HCT116 (cell line): ENCODE measurements around the gene CCDC85B. TPM values are rescaled to one million over a fixed set of nuclear protein-coding genes. Genes with fewer than 3 reads are reported as not detected.
"Not testable (repeated sequence)": the region's sequence is repeated elsewhere in the genome, so short reads cannot be mapped to it uniquely, and the experiment has no call there.

Source experiments
- ATAC-seq: fragments of 200-7000 bp; cut with Tn5 transposase; 2 replicates; pipeline ENCODE4 v1.9.1; 2020; ENCODE audit warnings: mild to moderate bottlenecking, moderate library complexity
- BruUV-seq: library from RNA; stranded (reverse); fragments of 400-500 nt; replicated peaks from 2 replicates; lab custom pipeline; 2021; lab: Mats Ljungman, UMichigan
- CTCF ChIA-PET: fragments of 300-600 bp; sonication (Branson Sonifier 250); formaldehyde crosslinking; loops from one replicate; lab custom pipeline; 2021; ENCODE audit warnings: antibody characterized with exemption; lab: Charles Lee
- POLR2A ChIA-PET: fragments of 300-600, 350-600 bp; sonication (Branson Sonifier 250); formaldehyde crosslinking; loops from one replicate; lab custom pipeline; 2021; ENCODE audit warnings: antibody characterized with exemption; lab: Charles Lee
- RAD21 ChIA-PET, 2 experiments: fragments of 300-600 bp; sonication (Branson Sonifier 250); formaldehyde crosslinking; loops; one replicate each; lab custom pipeline; 2023; ENCODE audit warnings: low total read pairs in 2 of 2; ENCODE audit not compliant: uncharacterized antibody in 2 of 2, unreplicated experiment in 2 of 2, low non-redundant PET in 1 of 2; lab: Charles Lee
- DNase-seq: peaks from one replicate; pipeline ENCODE4 v3.0.0-alpha.2; 2010; ENCODE audit warnings: low read depth, low spot score
- H2AFZ ChIP-seq: fragments of 200-600 bp; shearing (Covaris generic), sonication (generic); 2 replicates; pipeline ENCODE4 v1.6.1; 2017; ENCODE audit warnings: low read depth, mixed run types, mixed read lengths, antibody characterized with exemption, low read length; ENCODE audit not compliant: poor library complexity, severe bottlenecking
- H3K27ac ChIP-seq: 2 replicates; pipeline ENCODE4 v1.5.1; 2012; ENCODE audit warnings: low read depth, low read length
- H3K27me3 ChIP-seq: fragments of 200-600 bp; sonication (generic); 2 replicates; pipeline ENCODE4 v1.6.1; 2016; ENCODE audit warnings: mixed run types, low read length, mixed read lengths; ENCODE audit not compliant: insufficient read depth
- H3K36me3 ChIP-seq, 2 experiments: fragments of 200-500 bp in 1 of 2; fragments of 200-600 bp in 1 of 2; sonication (Bioruptor generic) in 1 of 2; sonication (generic) in 1 of 2; 2 replicates each; pipeline versions ENCODE4 v1.5.1 to v1.6.1; 2014 to 2016; ENCODE audit warnings: low read length in 2 of 2, inconsistent platforms in 1 of 2, mixed read lengths in 1 of 2, mixed run types in 1 of 2; ENCODE audit not compliant: insufficient read depth in 2 of 2, control insufficient read depth in 1 of 2
- H3K4me1 ChIP-seq, 2 experiments: fragments of 200-600 bp in 1 of 2; sonication (generic) in 1 of 2; 2 replicates each; pipeline versions ENCODE4 v1.5.1 to v1.6.1; 2012 to 2017; ENCODE audit warnings: low read length in 2 of 2, inconsistent platforms in 1 of 2, mild to moderate bottlenecking in 1 of 2, mixed read lengths in 1 of 2, mixed run types in 1 of 2, moderate library complexity in 1 of 2; ENCODE audit not compliant: insufficient read depth in 2 of 2, control insufficient read depth in 1 of 2
- H3K4me2 ChIP-seq: fragments of 200-600 bp; sonication (generic); 2 replicates; pipeline ENCODE4 v1.6.1; 2017; ENCODE audit warnings: mixed run types, low read length, mixed read lengths
- H3K4me3 ChIP-seq, 2 experiments: fragments of 200-600 bp in 1 of 2; sonication (generic) in 1 of 2; replicated peaks in 1 of 2; 2 replicates each; pipeline ENCODE4 v1.5.1; 2011 to 2016; ENCODE audit warnings: low read length in 2 of 2, control low read depth in 1 of 2, low read depth in 1 of 2, mild to moderate bottlenecking in 1 of 2, mixed read lengths in 1 of 2, mixed run types in 1 of 2
- H3K79me2 ChIP-seq: fragments of 200-600 bp; sonication (generic); 2 replicates; pipeline ENCODE4 v1.6.1; 2017; ENCODE audit warnings: mild to moderate bottlenecking, mixed run types, low read length, moderate library complexity, mixed read lengths; ENCODE audit not compliant: insufficient read depth
- H3K9ac ChIP-seq: fragments of 200-600 bp; sonication (generic); 2 replicates; pipeline ENCODE4 v1.6.1; 2016; ENCODE audit warnings: low read length, mixed read lengths
- H3K9me2 ChIP-seq: fragments of 200-600 bp; sonication (generic), shearing (Covaris generic); 2 replicates; pipeline ENCODE4 v1.6.1; 2017; ENCODE audit warnings: mixed run types, mild to moderate bottlenecking, moderate library complexity; ENCODE audit not compliant: insufficient read depth
- H3K9me3 ChIP-seq, 2 experiments: fragments of 200-500 bp in 1 of 2; fragments of 200-600 bp in 1 of 2; sonication (Bioruptor generic) in 1 of 2; sonication (generic) in 1 of 2; 2 replicates each; pipeline ENCODE4 v1.6.1; 2014 to 2017; ENCODE audit warnings: low read length in 2 of 2, mixed read lengths in 2 of 2, inconsistent platforms in 1 of 2, low read depth in 1 of 2, mild to moderate bottlenecking in 1 of 2, mixed run types in 1 of 2, moderate library complexity in 1 of 2; ENCODE audit not compliant: control insufficient read depth in 1 of 2, insufficient read depth in 1 of 2
- H4K20me1 ChIP-seq: fragments of 200-600 bp; sonication (generic), shearing (Covaris generic); 2 replicates; pipeline ENCODE4 v1.6.1; 2017; ENCODE audit warnings: mixed run types, mild to moderate bottlenecking, moderate library complexity; ENCODE audit not compliant: insufficient read depth
- CBX3 ChIP-seq: IDR thresholded peaks from 2 replicates; pipeline ENCODE4 v1.6.1; 2012; ENCODE audit warnings: low read depth
- CEBPB ChIP-seq: IDR thresholded peaks from 2 replicates; pipeline ENCODE4 v1.6.1; 2012; ENCODE audit warnings: low read depth
- POLR2AphosphoS5 ChIP-seq: IDR thresholded peaks from 2 replicates; pipeline ENCODE4 v1.6.1; 2011; ENCODE audit warnings: mild to moderate bottlenecking, low read depth, low read length, moderate library complexity
- RAD21 ChIP-seq: IDR thresholded peaks from 2 replicates; pipeline ENCODE4 v1.6.1; 2012; ENCODE audit warnings: low read depth, mild to moderate bottlenecking
- intact Hi-C: fragments of 100-400 bp; cut with micrococcal nuclease; formaldehyde crosslinking; loops from 2 replicates; pipeline ENCODE4 v1.10.0; 2022
- total RNA-seq: library from RNA; stranded (reverse); gene quantifications from one replicate; pipeline ENCODE4 v1.2.1, GENCODE V29; 2021; ENCODE audit not compliant: unreplicated experiment

CCDC85B gene
- total RNA-seq, 1 experiment from 2014 or later = 84.3 TPM

GRCh38 chr11:65847746-65848145 is 42.7 kb upstream of the CCDC85B start:
- Histone ChIP-seq H3K27me3 (no peaks in the 10 kb centered on the region), H4K20me1 (no peaks in the 10 kb centered on the region), H2AFZ (no peak overlapping the region), H3K4me2 (no peak overlapping the region), H3K4me3 (no peak overlapping the region), H3K36me3 (peaks cover 2 to 16% of the 10 kb centered on the region in 2 experiments; a peak in 3 of 4 replicates), H3K9ac (no peak overlapping the region), H3K27ac (no peak overlapping the region), H3K4me1 (no peaks in the 10 kb centered on the region), H3K9me2 (no peaks in the 10 kb centered on the region), H3K79me2 (no peaks in the 10 kb centered on the region), H3K9me3 (no peaks in the 10 kb centered on the region; a peak in 1 of 4 replicates)
- POLR2A ChIA-PET = interaction anchor here (2.4 to 4.2 kb wide), 2 partner anchors 10 to 12 kb away, joined by 7 to 16 read pairs; partner anchors contain the start of genes CFL1 and MUS81
- no peak for DNase-seq
- CTCF ChIA-PET = interaction anchor here (0.7 to 1.1 kb wide), 2 partner anchors 12 to 197 kb away, joined by 3 to 6 read pairs; no protein-coding TSS in a partner anchor
- ATAC-seq = no peak
- intact Hi-C loops = no loop called here
- RAD21 ChIA-PET = no interaction called here
- BruUV-seq = no TSS peak
- TF ChIP-seq CEBPB (no peak), CBX3 (no peak), POLR2AphosphoS5 (no peak), RAD21 (no peak)

DNA sequence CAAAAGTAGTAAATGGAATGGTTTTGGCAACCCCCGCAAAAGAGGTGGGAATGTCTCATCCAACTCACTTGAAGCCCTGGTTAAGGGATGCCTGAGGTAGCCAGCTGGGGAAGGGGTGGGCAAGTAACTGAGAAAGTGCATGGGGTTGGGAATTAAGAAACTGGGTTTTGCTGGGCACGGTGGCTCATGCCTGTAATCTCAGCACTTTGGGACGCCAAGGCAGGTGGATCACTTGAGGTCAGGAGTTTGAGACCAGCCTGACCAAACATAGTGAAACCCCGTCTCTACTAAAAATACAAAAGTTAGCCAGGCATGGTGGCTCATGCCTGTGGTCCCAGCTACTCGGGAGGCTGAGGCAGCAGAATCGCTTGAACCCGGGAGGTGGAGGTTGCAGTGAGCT is 41.8 kb upstream of the CCDC85B start:
- H3K9me2 ChIP-seq, BruUV-seq, H3K9ac ChIP-seq, H4K20me1 ChIP-seq, DNase-seq, intact Hi-C loops, H3K4me3 ChIP-seq, H3K4me2 ChIP-seq, H3K27ac ChIP-seq, ATAC-seq, H3K79me2 ChIP-seq, H3K27me3 ChIP-seq, H3K4me1 ChIP-seq, H3K9me3 ChIP-seq, RAD21 ChIA-PET, H2AFZ ChIP-seq: not testable (repeated sequence)
- ChIA-PET CTCF (interaction anchor here (1.2 to 2.4 kb wide), 2 partner anchors 11 to 69 kb away, joined by 3 to 9 read pairs; partner anchors contain the start of gene MUS81), POLR2A (interaction anchor here (1.7 to 4.2 kb wide), 2 partner anchors 9 to 11 kb away, joined by 4 to 16 read pairs; partner anchors contain the start of gene CFL1)
- peaks cover 6 to 25% of the 10 kb centered on the region in 2 experiments for H3K36me3 ChIP-seq
